ENCODE data around the gene VILL. TPM values are rescaled to one million over a fixed set of nuclear protein-coding genes. Genes with fewer than 3 reads are reported as not detected.

VILL gene
- total RNA-seq, 1 experiment from 2014 or later, result 0.84 TPM

DNA sequence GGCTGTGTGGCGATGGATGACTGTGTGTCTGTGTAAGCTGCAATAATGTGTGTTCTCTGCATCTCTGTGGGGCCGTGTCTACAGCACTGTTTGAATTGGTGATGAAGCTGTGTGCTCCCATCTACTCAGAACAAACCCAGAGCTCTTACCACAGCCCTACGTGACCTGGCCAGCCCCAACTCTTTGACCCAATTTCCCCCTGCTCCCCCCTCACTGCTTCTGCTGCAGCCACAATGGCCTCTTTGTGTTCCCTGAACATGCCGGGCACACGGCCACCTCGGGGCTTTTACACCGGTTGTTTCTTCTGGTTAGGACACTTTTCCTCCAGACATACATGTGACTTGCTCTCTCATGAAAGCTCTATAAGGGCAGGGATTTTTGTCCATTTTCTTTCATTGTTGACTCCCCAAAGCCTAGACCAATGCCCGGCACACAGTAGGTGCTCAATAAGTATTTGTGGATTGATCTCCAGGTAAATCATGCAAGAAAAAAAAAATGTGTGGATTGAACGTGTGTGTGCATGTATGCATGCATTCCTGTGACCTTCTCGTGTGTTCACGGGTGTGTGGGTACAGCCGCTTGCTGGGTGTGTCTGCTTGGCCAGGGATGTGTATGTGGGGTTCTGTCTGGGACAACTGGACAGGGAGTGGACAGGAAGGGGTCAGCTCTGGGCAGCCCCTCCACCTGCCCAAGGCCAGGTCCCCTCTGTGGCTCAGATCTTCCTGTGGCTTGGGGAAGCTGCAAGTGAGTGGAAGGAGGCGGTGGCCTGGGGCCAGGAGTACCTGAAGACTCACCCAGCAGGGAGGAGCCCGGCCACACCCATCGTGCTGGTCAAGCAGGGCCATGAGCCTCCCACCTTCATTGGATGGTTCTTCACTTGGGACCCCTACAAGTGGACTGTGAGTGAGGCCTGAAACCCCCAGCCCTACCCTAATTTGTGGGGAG lies 14.8 kb downstream of the VILL start:
- no peak for DNase-seq (ENCODE audit: low read depth)
- in situ Hi-C loops (cut with HindIII; ENCODE audit: low pct_unique_long_range_greater_than_20kb, low sequenced_read_pairs), result no loop called here

DNA sequence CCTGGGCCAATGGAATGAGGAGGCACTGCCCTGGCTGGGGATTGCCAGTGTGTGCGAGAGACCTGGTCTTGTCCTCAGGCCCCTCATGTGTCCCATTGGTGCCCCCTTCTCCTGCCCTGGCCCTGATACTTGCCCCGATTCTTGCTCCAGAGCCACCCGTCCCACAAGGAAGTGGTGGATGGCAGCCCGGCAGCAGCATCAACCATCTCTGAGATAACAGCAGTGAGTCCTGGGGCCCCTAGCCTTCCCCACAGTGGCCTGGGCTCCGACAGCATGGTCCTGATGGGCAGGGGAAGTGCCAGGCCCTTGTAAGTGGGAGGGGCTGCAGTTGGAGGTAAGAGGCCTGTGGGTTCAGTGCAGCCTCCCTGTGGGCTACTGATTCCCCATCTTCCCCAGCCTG lies 15.4 kb downstream of the VILL start:
- no peak for DNase-seq (ENCODE audit: low read depth)

DNA sequence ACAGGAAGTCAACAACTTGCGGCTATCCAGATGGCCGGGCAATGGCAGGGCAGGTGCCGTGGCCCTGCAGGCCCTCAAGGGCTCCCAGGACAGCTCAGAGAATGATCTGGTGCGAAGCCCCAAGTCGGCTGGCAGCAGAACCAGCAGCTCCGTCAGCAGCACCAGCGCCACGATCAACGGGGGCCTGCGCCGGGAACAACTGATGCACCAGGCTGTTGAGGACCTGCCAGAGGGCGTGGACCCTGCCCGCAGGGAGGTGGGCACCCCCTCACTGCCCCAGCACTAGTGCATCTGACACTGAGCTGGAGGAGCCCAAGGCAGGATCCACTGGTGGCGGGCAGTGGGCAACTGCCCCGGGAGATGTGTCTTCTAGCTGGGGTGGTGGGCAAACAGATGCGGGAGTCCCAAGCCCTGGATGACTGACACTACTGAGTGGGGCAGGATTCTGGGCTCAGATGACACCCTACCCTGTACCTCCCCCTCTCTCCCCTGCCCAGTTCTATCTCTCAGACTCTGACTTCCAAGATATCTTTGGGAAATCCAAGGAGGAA lies 15.9 kb downstream of the VILL start:
- in situ Hi-C loops (cut with HindIII; ENCODE audit: low pct_unique_long_range_greater_than_20kb, low sequenced_read_pairs), result no loop called here
- no peak for DNase-seq (ENCODE audit: low read depth)

More for the DNA sequence above, 15.4 kb downstream of the VILL start:
- in situ Hi-C loops (cut with HindIII; ENCODE audit: low pct_unique_long_range_greater_than_20kb, low sequenced_read_pairs), result no loop called here

DNA sequence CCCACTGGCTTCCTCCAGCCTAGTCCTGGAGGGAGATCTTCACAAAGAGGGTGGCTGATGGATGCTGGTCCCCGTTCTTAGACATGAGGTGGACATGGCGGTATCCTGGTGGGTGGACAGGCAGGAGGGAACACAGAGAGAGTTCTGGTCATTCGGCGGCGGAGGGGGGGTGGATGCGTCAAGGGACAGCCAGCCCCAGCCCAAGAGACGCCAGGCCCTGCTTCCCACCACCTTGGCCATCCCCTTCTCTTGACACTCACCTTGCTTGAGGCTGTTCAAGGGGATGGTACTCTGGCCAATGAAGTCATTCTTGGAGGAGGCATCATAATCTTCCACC lies 17.1 kb downstream of the VILL start:
- in situ Hi-C loops (cut with HindIII; ENCODE audit: low pct_unique_long_range_greater_than_20kb, low sequenced_read_pairs), result no loop called here

DNA sequence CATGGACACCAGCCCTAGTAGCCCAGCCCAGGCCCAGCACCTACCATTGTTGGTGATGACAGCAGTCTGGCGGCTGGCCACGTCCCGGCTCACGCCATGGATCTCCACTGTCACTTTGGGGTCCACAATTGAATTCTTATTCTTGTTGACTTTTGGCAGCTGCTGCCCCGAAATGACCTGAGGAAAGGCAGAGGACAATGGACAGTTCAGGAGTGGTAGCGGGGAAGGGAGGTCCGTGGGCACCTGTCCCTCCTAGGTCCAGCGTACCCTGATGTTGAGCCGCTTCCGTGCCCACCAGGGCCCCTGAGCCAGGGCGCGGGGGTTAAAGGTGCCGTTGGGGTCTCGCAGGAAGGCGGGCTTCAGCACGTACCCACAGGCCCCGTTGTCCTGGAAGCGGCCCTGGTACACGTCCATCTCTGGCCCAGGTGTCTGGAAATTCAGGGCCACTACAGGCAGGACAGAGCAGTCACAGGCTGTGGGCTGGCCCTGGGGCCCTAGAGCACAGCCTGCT lies 17.7 kb downstream of the VILL start:
- in situ Hi-C loops (cut with HindIII; ENCODE audit: low pct_unique_long_range_greater_than_20kb, low sequenced_read_pairs), result no loop called here
- no peak for DNase-seq (ENCODE audit: low read depth)

More for the DNA sequence above, 17.1 kb downstream of the VILL start:
- DNase-seq (ENCODE audit: low read depth), result no peak

DNA sequence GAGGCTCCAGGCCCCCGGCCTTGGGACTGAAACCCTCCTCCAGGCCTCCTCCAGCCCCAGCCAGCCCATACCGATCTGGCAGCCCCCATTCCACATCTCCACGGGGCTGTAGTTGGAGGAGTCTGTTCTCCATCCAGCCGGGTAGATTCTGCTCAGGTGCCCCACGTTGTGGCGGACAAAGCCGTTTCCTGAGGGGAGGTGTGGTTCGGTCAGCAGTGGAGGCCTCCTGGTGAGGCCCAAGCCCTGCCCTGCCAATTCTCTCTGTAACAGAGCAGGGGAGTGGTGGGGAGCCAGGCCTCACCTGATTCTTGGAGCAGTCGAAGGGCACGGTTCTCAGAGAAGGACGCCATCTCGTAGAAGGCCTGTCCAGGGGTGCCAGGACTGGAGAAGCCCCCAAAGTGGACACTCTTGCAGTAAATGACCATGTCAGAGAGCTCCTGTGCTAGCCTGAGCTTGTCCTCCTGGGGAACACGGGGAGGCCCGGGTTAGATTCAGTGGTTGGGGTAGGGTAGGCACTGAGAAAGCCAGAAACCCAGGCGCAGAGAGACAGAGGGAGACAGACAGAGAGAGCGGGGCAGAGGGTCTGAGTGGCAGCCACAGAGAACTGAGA lies 18.5 kb downstream of the VILL start:
- in situ Hi-C loops (cut with HindIII; ENCODE audit: low pct_unique_long_range_greater_than_20kb, low sequenced_read_pairs), result no loop called here

DNA sequence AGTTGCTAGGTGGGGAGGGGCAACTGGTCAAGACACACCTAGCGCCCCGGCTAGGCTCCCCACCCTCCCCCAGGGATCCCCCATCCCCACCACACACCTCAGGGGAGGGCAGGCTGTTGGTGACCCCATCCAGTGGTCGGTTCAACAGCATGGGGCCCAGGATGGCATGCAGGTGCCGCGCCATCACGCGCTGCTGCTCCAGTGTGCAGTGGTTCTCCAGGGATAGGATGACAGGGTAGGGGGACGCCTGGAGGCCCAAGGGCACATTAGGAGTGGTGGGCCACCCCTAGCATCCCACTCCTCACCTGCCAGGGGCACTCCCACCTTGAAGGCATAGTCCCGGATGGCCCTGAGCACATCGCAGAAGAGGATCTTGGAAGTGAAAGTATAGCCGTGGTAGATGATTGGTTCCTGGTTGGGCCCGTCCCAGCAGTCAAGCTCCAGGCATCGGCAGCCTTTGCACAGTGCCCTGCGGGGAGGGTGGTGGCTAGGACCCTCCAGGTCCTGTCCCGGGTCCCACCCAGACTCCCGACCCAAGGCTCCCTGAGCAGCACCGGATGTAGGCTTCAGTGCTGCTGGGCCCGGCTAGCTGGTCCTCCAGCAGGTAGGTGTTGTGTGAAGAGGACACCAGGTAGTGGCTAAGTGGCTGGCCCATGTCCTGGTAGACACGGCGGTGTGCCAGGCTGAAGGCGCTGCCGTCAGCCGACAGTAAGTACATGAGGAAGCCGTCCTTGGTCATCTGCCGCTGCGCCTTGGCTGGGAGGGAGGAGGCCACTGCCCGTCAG lies 19.4 kb downstream of the VILL start:
- DNase-seq (ENCODE audit: low read depth), result no peak
- in situ Hi-C loops (cut with HindIII; ENCODE audit: low pct_unique_long_range_greater_than_20kb, low sequenced_read_pairs), result no loop called here

More for the DNA sequence above, 18.5 kb downstream of the VILL start:
- DNase-seq (ENCODE audit: low read depth), result no peak

DNA sequence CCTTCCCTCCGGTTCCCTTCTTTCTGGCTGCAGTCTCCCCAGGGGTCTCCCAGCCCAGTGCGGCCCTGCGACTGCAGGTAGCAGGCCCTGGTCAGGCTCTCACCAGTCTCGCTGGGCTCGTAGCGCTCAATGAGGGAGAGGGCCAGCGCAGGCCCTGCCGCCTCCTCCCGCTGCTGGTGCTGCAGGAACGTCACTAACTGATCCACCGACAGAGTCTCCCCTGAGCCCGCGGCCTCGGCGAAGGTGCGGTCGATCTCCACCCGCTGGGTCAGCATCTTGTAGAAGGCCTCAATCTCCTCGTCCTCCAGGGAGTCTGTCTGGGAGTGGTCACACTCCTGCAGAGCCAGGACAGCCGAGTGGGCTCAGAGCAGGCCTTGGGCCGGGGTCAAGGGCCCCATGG lies 20.5 kb downstream of the VILL start:
- DNase-seq (ENCODE audit: low read depth), result no peak
- in situ Hi-C loops (cut with HindIII; ENCODE audit: low pct_unique_long_range_greater_than_20kb, low sequenced_read_pairs), result no loop called here

DNA sequence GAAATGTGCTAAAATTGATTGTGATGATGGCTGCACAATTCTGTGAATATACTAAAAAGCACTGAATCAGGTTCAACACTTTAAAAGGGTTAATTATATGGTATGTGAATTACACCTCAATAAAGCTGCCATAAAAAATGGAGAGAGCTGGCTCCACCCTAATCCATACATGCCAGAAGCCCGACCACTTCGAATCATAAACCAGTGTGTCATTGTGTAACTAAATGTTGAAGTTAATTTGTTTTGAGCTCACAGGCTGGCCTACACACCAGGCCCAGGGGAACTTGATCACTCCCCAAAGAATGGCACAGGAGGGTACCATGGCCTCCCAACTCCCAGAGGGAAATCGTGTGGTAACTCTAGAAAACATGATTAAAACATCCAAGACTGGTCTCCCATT lies 24.9 kb downstream of the VILL start:
- no peak for DNase-seq (ENCODE audit: low read depth)
- in situ Hi-C loops (cut with HindIII; ENCODE audit: low pct_unique_long_range_greater_than_20kb, low sequenced_read_pairs), result no loop called here

DNA sequence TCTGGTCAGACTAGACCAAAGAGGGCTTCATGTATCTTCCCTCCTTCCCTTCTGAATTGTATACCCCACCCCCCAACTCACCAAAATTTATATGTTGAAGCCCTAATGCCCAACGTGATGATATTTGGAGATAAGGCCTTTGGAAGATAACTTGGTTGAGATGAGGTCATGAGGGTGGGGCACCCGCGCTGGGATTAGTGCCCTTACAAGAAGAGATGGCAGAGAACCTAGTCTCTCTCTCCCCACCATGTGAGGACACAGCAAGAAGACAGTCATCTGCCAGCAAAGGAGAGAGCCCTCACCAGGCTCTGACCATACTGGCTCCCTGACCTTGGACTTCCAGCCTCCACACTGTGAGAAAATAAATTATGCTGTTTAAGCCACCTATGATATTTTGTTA lies 25.4 kb downstream of the VILL start:
- DNase-seq (ENCODE audit: low read depth), result no peak
- in situ Hi-C loops (cut with HindIII; ENCODE audit: low pct_unique_long_range_greater_than_20kb, low sequenced_read_pairs), result no loop called here

DNA sequence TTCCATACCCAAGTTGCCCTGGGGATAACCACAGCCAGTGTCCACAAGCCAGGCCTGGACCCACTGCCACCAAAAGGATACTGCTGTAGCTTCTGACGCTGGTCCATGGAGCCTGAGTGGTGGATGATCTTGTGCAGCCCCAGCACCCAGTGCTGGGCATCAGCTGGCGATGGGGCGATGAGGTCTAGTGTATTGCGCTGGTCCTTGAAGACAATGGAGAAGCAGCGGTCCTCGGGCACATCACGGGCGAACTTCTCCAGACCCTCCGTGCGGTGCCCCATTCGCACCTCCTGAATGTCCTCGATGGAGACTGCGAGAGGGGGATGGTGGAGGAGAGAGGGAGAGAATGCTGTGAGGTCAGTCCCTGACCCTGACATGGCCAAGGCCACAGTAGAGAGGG lies 25.8 kb downstream of the VILL start:
- DNase-seq (ENCODE audit: low read depth), result no peak

DNA sequence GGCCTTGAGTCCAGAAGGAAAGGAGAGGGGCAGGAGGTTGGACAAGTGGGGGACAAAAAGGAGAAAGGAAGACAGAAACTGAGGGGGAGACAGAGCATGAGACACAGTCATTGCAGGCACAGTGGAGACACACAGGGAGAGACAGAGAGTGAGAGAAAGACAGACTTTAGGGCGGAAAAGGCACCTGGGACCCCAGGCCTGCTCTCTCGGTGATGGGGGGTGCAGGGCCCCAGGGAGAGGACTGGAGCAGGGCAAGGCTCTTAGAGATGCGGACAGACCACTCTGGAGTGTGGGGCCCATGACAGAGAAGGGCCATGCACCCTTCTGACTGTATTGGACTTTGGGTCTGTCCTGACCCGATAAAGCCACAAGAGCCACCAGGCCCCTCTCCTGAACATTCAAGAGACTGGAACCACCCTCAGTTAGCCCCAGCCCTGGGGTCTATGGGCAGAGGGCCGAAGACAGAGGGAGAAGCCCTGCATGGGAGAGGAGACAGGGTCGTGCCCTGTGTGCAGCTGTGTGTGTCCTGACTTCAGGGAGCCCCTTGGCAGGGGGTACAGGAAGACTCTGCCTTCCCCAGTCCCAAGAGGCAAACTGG lies 26.4 kb downstream of the VILL start:
- in situ Hi-C loops (cut with HindIII; ENCODE audit: low pct_unique_long_range_greater_than_20kb, low sequenced_read_pairs), result no loop called here
- no peak for DNase-seq (ENCODE audit: low read depth)

More for the DNA sequence above, 25.8 kb downstream of the VILL start:
- in situ Hi-C loops (cut with HindIII; ENCODE audit: low pct_unique_long_range_greater_than_20kb, low sequenced_read_pairs), result no loop called here

DNA sequence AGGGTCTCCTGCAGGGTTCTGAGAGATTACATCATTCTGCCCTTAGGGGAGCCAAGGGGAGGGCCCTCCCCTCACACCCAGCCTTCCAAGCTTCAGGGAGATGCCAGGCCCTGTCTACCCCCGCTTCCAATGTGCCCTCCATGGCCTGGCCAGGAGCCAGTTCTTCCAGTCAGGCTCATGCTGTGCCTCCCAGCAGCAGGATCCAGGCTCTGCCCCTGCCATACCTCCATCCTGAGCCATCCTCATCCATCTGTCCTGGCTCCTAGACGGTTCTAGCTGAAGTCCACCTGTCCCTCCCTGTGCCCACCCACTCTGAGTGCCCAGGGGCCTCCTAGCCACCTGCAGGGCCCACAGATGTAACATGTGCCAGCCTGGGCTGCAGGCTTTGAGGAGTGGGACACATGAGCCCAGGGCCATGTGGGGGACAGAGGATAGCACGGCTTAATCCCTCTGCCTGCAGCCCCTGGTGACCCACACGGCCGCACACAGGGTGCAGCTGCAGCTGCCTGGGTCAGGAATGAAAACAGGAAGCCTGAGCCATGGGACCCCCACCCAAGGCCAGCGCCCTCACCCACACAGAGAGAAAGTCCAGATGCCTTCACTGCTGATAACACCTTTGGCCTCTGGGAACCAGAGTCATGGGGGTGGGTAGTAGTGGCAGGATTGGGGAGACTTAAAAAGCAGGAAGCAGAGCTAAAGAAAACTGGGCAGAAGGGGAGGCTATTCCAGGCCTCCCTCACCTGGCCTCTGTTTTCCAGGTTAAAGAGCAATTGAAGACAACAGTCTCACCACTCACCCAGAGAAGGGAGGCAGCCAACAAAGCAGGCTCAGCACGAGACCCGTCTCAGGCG lies 27.1 kb downstream of the VILL start:
- in situ Hi-C loops (cut with HindIII; ENCODE audit: low pct_unique_long_range_greater_than_20kb, low sequenced_read_pairs), result no loop called here

DNA sequence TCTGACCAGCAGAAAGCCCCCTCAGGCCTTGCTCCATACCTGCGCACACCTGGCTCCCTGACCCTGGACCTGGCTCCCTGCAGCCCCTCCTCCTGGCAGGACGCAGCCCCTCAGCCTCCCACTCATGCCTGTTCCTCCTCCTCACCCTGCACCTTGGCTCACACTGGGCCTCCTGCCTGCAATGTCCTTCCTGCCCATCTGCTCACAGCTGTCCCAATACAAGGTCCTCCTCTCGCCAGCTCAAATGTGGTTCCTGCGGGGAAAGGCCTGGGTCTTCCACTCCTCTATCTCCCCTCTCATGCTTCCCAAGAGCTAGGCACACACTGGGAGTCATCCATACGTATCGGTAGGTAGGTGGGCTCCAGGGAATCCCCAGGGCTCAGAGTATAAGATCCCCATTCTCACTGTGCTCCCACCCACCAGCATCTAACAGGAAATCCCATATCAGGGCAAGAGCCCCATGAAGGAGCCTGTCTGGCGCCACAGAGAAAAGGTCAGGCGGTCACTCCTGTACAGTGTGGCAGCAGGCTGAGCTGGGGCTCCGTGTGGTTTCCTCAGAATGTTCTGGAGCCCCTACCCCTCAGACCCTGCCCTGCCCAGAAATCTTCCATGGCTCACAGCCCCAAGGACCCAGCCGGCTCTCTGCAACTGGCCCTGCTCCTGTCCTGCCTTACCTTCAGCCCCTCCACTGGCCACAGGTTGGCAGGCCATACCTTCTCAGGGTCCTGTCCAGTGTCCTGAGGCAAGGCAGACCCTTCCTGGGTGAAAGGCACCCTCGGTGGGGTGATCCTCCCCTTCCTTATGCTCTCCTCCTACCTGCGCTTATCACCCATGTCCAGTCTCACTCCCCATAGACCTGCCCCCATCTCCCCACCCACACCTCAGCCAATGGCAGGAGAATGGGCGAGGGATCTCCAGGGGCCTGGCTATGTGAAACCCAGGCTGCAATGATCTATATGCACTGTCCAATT lies 28.0 kb downstream of the VILL start:
- DNase-seq (ENCODE audit: low read depth), result no peak
- in situ Hi-C loops (cut with HindIII; ENCODE audit: low pct_unique_long_range_greater_than_20kb, low sequenced_read_pairs), result no loop called here

More for the DNA sequence above, 27.1 kb downstream of the VILL start:
- DNase-seq (ENCODE audit: low read depth), result no peak

DNA sequence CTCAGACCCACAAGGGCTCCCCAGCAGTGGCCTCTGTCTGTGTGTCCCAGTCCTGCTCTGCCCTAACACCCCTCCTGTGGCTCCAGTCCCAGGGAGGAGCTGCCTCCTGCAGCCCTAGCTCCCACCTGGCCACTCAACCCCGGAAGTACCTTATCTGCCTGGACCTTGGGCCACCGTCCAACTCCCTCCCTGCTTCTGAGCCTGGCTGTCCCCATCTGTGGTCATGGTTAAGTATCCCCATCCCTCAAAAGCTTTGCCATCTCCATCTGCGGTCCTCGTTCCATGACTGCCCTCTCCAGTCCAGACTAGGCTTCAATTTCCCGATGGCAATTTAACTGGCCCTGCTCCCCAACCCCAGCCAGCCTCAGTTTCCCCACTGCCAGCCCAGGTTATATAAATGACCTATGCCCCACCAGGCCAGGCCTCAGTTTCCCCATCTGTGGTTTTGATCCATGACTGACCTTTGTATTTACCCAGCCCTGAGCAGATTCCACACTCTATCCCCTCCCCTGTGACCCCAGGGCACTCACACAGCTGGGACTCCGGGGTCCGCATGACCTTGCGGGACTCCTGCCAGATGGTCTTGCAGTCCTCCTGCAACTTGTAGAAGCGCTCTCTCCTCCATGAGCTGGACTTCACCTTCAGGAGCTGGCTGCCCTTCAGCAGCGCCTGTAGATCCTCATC lies 29.2 kb downstream of the VILL start:
- no peak for DNase-seq (ENCODE audit: low read depth)
- in situ Hi-C loops (cut with HindIII; ENCODE audit: low pct_unique_long_range_greater_than_20kb, low sequenced_read_pairs), result no loop called here

DNA sequence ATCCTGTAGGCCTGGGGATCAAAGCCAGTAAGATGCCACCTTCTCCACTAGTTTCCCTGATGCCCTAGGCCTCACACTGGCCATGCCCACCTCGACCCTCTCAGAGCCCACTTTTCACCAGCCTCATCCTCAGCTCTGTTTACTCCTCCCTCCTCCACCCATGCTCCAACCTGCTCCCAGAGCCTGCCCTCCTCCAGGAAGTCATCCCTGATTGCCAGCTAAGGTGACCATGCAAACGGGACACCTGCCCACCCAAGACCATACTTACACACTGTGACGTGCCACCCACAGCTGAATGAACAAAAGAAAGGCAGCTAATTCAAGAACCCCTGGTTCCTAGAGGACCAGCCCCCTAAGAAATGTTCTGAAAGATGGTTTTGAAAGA lies 29.7 kb downstream of the VILL start:
- no peak for DNase-seq (ENCODE audit: low read depth)
- in situ Hi-C loops (cut with HindIII; ENCODE audit: low pct_unique_long_range_greater_than_20kb, low sequenced_read_pairs), result no loop called here
